Measurements from ENCODE around the gene ITGB1BP2. TPM values are rescaled to one million over a fixed set of nuclear protein-coding genes. Genes with fewer than 3 reads are reported as not detected.
"Not testable (repeated sequence)": the region's sequence is repeated elsewhere in the genome, so short reads cannot be mapped to it uniquely, and the experiment has no call there.

ITGB1BP2 gene
- total RNA-seq, 2 experiments from 2014 or later, result 7.8 to 8.9 TPM

- no peaks in the 10 kb centered on the region for H3K9me2 ChIP-seq (ENCODE audit: insufficient read depth, low read length)
- H3K9me3 ChIP-seq (ENCODE audit: low read length), result no peaks in the 10 kb centered on the region
- H2AFZ ChIP-seq (ENCODE audit: low read length), result no peak overlapping the region
- no peak overlapping the region for H3K4me3 ChIP-seq (ENCODE audit: low read depth, low read length, poor library complexity, severe bottlenecking)
- ChIA-PET CTCF (ENCODE audit: unreplicated experiment) (no interaction called here), POLR2A (interaction anchor here (0.6 to 0.7 kb wide), 4 partner anchors 12 to 323 kb away, joined by 3 read pairs; no protein-coding TSS in a partner anchor)
- no peaks in the 10 kb centered on the region for H4K20me1 ChIP-seq (ENCODE audit: insufficient read depth, low read length)
- no peaks in the 10 kb centered on the region for H3K79me2 ChIP-seq (ENCODE audit: insufficient read depth, low read depth, low read length)
- no peak for DNase-seq (ENCODE audit: low spot score)
- intact Hi-C loops (cut with micrococcal nuclease; ENCODE audit: unreplicated experiment), result no loop called here
- H3K4me2 ChIP-seq (ENCODE audit: low read length), result no peak overlapping the region
- no TSS peak for BruUV-seq (replicated peaks)
- H3K4me1 ChIP-seq (ENCODE audit: insufficient read depth, low read length, poor library complexity, severe bottlenecking), result no peaks in the 10 kb centered on the region
- TF ChIP-seq EZH2phosphoT487 (IDR thresholded peaks at IDR 0.05; ENCODE audit: borderline replicate concordance, low read depth, low read length) (no peak), CTCF (conservative IDR thresholded peaks at IDR 0.05; ENCODE audit: low read length) (no peak)
- H3K36me3 ChIP-seq (ENCODE audit: insufficient read depth, low read length), result no peaks in the 10 kb centered on the region
- H3K27ac ChIP-seq (ENCODE audit: low read depth, low read length, poor library complexity, severe bottlenecking), result no peak overlapping the region
Measured at GRCh38 chrX:71320126-71320525, 18.6 kb downstream of the ITGB1BP2 start.

GRCh38 chrX:71321731-71322130 lies 20.2 kb downstream of the ITGB1BP2 start:
- Histone ChIP-seq H3K4me3 (ENCODE audit: low read depth, low read length, poor library complexity, severe bottlenecking) (no peak overlapping the region), H3K4me1 (ENCODE audit: insufficient read depth, low read length, poor library complexity, severe bottlenecking) (no peaks in the 10 kb centered on the region), H3K4me2 (ENCODE audit: low read length) (no peak overlapping the region), H4K20me1 (ENCODE audit: insufficient read depth, low read length) (no peaks in the 10 kb centered on the region), H3K79me2 (ENCODE audit: insufficient read depth, low read depth, low read length) (no peaks in the 10 kb centered on the region), H3K27ac (ENCODE audit: low read depth, low read length, poor library complexity, severe bottlenecking) (no peak overlapping the region), H3K9me2 (ENCODE audit: insufficient read depth, low read length) (no peaks in the 10 kb centered on the region), H3K9me3 (ENCODE audit: low read length) (no peaks in the 10 kb centered on the region), H3K36me3 (ENCODE audit: insufficient read depth, low read length) (no peaks in the 10 kb centered on the region; the same call in 1 of the 2 replicates), H2AFZ (ENCODE audit: low read length) (no peak overlapping the region)
- no TSS peak for BruUV-seq (replicated peaks)
- DNase-seq (ENCODE audit: low spot score), result no peak
- TF ChIP-seq EZH2phosphoT487 (IDR thresholded peaks at IDR 0.05; ENCODE audit: borderline replicate concordance, low read depth, low read length) (no peak), CTCF (conservative IDR thresholded peaks at IDR 0.05; ENCODE audit: low read length) (no peak)
- intact Hi-C loops (cut with micrococcal nuclease; ENCODE audit: unreplicated experiment), result no loop called here
- ChIA-PET POLR2A (no interaction called here), CTCF (ENCODE audit: unreplicated experiment) (no interaction called here)

GRCh38 chrX:71324452-71324851 lies 22.9 kb downstream of the ITGB1BP2 start:
- DNase-seq (ENCODE audit: low spot score); intact Hi-C loops (cut with micrococcal nuclease; ENCODE audit: unreplicated experiment); H3K4me2 ChIP-seq (ENCODE audit: low read length); H3K79me2 ChIP-seq (ENCODE audit: insufficient read depth, low read depth, low read length); H3K27ac ChIP-seq (ENCODE audit: low read depth, low read length, poor library complexity, severe bottlenecking); H4K20me1 ChIP-seq (ENCODE audit: insufficient read depth, low read length); H3K36me3 ChIP-seq (ENCODE audit: insufficient read depth, low read length); BruUV-seq (replicated peaks); H3K4me3 ChIP-seq (ENCODE audit: low read depth, low read length, poor library complexity, severe bottlenecking); H3K9me2 ChIP-seq (ENCODE audit: insufficient read depth, low read length); H3K9me3 ChIP-seq (ENCODE audit: low read length); H2AFZ ChIP-seq (ENCODE audit: low read length); H3K4me1 ChIP-seq (ENCODE audit: insufficient read depth, low read length, poor library complexity, severe bottlenecking); CTCF ChIA-PET (ENCODE audit: unreplicated experiment): not testable (repeated sequence)
- POLR2A ChIA-PET, result interaction anchor here (0.6 to 0.7 kb wide), 2 partner anchors 95 to 262 kb away, joined by 3 to 7 read pairs; no protein-coding TSS in a partner anchor

All from OCI-LY7 (cell line).